ENCODE data around the gene RAD51C.

RAD51C gene

GRCh38 chr17:58661499-58661898 lies 30.9 kb upstream of the RAD51C start:
- TF ChIP-seq, protein P1, sequence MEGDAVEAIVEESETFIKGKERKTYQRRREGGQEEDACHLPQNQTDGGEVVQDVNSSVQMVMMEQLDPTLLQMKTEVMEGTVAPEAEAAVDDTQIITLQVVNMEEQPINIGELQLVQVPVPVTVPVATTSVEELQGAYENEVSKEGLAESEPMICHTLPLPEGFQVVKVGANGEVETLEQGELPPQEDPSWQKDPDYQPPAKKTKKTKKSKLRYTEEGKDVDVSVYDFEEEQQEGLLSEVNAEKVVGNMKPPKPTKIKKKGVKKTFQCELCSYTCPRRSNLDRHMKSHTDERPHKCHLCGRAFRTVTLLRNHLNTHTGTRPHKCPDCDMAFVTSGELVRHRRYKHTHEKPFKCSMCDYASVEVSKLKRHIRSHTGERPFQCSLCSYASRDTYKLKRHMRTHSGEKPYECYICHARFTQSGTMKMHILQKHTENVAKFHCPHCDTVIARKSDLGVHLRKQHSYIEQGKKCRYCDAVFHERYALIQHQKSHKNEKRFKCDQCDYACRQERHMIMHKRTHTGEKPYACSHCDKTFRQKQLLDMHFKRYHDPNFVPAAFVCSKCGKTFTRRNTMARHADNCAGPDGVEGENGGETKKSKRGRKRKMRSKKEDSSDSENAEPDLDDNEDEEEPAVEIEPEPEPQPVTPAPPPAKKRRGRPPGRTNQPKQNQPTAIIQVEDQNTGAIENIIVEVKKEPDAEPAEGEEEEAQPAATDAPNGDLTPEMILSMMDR (conservative IDR thresholded peaks at IDR 0.05; ENCODE audit: low read depth, low read length), result no peak
- H3K4me3 ChIP-seq (ENCODE audit: low read depth, low read length), result no peak overlapping the region
- no peak for DNase-seq (ENCODE audit: low read depth)

DNA sequence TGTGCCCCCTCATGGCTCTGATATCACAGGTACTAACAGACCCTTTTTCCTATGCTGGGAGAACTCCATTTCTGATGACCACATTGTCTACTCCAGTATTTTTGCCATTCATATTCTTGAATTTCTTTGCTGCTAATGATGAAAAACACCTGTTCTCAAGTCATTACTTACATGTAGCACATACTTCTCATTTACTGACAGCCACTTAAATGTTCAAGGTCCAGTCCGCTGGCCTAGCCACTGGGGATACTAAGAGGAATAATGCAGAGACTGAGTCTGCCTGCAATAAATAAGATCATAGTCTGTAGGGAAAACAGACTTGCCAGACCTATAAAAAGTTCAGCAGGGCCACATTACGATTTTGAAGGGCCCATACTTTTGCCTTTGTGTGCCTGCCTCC lies 28.1 kb upstream of the RAD51C start:
- no peak for DNase-seq (ENCODE audit: low read depth)
- no peak overlapping the region for H3K4me3 ChIP-seq (ENCODE audit: low read depth, low read length)
- TF ChIP-seq, protein P1 (conservative IDR thresholded peaks at IDR 0.05; ENCODE audit: low read depth, low read length), result no peak

- no peak for DNase-seq (ENCODE audit: low read depth)
- TF ChIP-seq, protein P1 (conservative IDR thresholded peaks at IDR 0.05; ENCODE audit: low read depth, low read length), result no peak
- no peak overlapping the region for H3K4me3 ChIP-seq (ENCODE audit: low read depth, low read length)
Measured at GRCh38 chr17:58665946-58666857, 26.2 kb upstream of the RAD51C start.

DNA sequence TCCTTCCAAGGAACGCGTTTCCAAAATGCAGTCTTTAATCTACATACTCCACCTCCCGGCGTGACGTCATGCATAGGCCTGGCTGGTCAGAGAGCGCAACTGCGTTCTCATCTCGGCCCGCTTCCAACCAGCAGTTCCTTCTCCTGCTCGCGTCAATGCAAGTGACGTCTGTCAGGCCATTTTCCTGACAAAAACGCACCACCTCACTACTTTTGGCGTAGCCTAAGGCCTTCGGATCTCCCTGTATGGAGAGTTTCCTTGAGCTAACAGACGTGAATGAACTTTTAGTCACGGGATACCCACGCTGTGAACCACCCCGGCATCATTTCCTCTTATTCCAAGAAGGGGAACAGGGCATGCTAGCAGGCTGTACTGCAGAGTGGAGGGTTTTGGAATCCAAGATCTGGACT lies 25.5 kb upstream of the RAD51C start:
- TF ChIP-seq, protein P1 (conservative IDR thresholded peaks at IDR 0.05; ENCODE audit: low read depth, low read length), result no peak
- peak; percentile 48 for DNase-seq (ENCODE audit: low read depth)
- H3K4me3 ChIP-seq (ENCODE audit: low read depth, low read length), result peak overlapping the region; percentile 6

GRCh38 chr17:58667934-58668597 lies 24.3 kb upstream of the RAD51C start:
- DNase-seq (ENCODE audit: low read depth), result peak; percentile 29
- H3K4me3 ChIP-seq (ENCODE audit: low read depth, low read length), result no peak overlapping the region
- TF ChIP-seq, protein P1 (conservative IDR thresholded peaks at IDR 0.05; ENCODE audit: low read depth, low read length), result no peak

DNA sequence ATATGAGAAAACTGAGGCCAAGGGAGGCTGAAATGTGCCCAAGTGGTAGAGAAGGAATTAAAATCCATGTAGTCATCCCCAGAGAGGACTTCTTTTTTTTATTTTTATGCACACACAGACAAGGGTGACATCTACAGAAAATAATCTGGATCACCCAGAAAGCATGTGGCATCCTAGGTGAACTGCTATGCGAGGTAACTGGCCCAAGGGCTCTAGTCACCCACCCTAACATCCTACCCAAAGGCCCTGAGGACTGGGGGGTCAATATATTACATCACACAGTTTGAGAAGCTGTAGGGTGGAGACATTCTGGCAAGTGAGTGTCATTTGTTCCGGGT lies 23.8 kb upstream of the RAD51C start:
- TF ChIP-seq, protein P1 (conservative IDR thresholded peaks at IDR 0.05; ENCODE audit: low read depth, low read length), result no peak

More for the DNA sequence above, 23.8 kb upstream of the RAD51C start:
- no peak overlapping the region for H3K4me3 ChIP-seq (ENCODE audit: low read depth, low read length)
- no peak for DNase-seq (ENCODE audit: low read depth)
